Measurements from ENCODE around the gene MYO10. TPM values are rescaled to one million over a fixed set of nuclear protein-coding genes. Genes with fewer than 3 reads are reported as not detected.
"Not testable (repeated sequence)": the region's sequence is repeated elsewhere in the genome, so short reads cannot be mapped to it uniquely, and the experiment has no call there.

The MYO10 gene
- total RNA-seq, 1 donor from 2014 or later: 23.1 TPM

DNA sequence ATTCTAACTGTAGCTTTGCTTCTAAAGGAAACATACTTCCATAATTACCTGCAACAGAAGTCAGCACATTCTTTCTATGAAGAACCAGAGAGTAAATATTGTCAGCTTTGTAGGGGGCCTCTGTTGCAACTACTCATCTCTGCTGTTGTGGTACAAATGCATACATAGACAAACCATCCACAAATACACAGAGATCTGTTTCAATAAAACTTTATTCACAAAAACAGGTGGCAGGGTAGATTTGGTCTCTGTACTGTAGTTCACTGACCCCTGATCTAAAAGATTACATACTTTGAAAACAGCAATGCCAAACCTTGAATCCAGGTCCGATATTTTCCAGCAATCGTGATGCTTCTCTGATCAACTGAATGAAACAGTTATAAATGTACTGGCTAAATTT is 274.4 kb downstream of the MYO10 start:
- Mint-ChIP-seq H3K4me1 (ENCODE audit: low read depth, unreplicated experiment) (peaks cover 10% of the 10 kb centered on the region), H3K27ac (ENCODE audit: unreplicated experiment) (no peak overlapping the region), H3K27me3 (ENCODE audit: unreplicated experiment) (peaks cover 2% of the 10 kb centered on the region), H3K36me3 (ENCODE audit: unreplicated experiment) (no peaks in the 10 kb centered on the region), H3K4me3 (ENCODE audit: unreplicated experiment) (no peak overlapping the region), H3K9me3 (ENCODE audit: unreplicated experiment) (peaks cover 2% of the 10 kb centered on the region)
- DNase-seq: no peak
- TF ChIP-seq, protein P1, sequence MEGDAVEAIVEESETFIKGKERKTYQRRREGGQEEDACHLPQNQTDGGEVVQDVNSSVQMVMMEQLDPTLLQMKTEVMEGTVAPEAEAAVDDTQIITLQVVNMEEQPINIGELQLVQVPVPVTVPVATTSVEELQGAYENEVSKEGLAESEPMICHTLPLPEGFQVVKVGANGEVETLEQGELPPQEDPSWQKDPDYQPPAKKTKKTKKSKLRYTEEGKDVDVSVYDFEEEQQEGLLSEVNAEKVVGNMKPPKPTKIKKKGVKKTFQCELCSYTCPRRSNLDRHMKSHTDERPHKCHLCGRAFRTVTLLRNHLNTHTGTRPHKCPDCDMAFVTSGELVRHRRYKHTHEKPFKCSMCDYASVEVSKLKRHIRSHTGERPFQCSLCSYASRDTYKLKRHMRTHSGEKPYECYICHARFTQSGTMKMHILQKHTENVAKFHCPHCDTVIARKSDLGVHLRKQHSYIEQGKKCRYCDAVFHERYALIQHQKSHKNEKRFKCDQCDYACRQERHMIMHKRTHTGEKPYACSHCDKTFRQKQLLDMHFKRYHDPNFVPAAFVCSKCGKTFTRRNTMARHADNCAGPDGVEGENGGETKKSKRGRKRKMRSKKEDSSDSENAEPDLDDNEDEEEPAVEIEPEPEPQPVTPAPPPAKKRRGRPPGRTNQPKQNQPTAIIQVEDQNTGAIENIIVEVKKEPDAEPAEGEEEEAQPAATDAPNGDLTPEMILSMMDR (IDR thresholded peaks at IDR 0.05; ENCODE audit: partially characterized antibody, unreplicated experiment): no peak

GRCh38 chr5:16660982-16661381 is 275.1 kb downstream of the MYO10 start:
- no peak for DNase-seq
- H3K27ac Mint-ChIP-seq (ENCODE audit: unreplicated experiment): no peak overlapping the region
- H3K4me3 Mint-ChIP-seq (ENCODE audit: unreplicated experiment): no peak overlapping the region
- H3K4me1 Mint-ChIP-seq (ENCODE audit: low read depth, unreplicated experiment): peaks cover 7% of the 10 kb centered on the region
- TF ChIP-seq, protein P1 (IDR thresholded peaks at IDR 0.05; ENCODE audit: partially characterized antibody, unreplicated experiment): no peak
- peaks cover 2% of the 10 kb centered on the region for H3K27me3 Mint-ChIP-seq (ENCODE audit: unreplicated experiment)
- no peaks in the 10 kb centered on the region for H3K36me3 Mint-ChIP-seq (ENCODE audit: unreplicated experiment)
- H3K9me3 Mint-ChIP-seq (ENCODE audit: unreplicated experiment): no peaks in the 10 kb centered on the region

DNA sequence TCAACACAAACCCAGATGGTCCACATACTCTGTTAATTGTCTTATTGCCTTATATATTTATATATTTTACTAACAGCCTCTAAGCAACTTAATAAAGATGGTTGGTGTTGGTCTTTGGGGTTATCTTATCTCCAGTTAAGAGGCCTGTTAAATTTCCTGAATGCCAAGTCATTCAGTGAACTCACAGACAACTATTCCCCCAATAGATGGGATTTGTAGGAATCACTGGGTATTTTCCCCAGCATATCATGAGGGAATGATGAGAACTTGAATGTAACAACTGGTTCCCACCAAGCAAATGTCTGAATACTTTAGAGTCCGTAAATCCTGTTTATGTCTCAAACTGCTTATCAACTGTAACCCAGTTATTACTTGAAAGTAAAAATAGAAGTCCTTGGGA is 276.6 kb downstream of the MYO10 start:
- Mint-ChIP-seq H3K4me3 (ENCODE audit: unreplicated experiment) (no peak overlapping the region), H3K27ac (ENCODE audit: unreplicated experiment) (no peak overlapping the region), H3K9me3 (ENCODE audit: unreplicated experiment) (no peaks in the 10 kb centered on the region), H3K27me3 (ENCODE audit: unreplicated experiment) (peaks cover 2% of the 10 kb centered on the region), H3K4me1 (ENCODE audit: low read depth, unreplicated experiment) (peaks cover 7% of the 10 kb centered on the region), H3K36me3 (ENCODE audit: unreplicated experiment) (no peaks in the 10 kb centered on the region)
- TF ChIP-seq, protein P1 (IDR thresholded peaks at IDR 0.05; ENCODE audit: partially characterized antibody, unreplicated experiment): no peak
- no peak for DNase-seq

DNA sequence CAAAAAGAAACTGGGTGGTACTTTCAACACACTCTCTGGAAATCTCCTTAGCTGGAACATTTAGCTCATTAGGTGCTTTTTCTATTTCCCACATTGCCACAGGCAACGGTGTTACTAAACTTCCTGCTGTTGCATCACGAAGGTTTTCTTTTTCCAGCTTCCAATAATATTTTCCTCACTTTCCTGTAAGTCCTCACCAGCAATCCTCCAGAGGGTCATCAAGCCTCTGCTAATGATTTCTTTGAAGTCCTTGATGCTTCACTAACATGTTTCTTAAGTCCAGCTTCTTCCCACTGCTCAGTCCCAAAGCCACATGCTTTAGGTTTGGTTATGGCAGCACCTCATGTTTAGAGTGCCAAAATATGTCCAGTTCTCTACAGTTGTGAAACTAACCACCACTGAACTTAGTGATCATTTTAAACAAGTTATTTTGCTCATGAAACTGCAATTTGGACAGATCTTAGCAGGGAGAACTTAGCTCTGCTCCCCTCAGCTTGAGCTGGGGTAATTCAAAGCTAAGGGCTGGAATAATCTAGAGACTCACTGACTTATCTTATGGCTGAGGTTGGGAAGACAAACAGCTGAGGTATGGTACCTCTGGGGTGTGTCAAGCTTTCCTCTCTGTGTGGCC is 279.4 kb downstream of the MYO10 start:
- Mint-ChIP-seq H3K9me3 (ENCODE audit: unreplicated experiment) (no peaks in the 10 kb centered on the region), H3K27ac (ENCODE audit: unreplicated experiment) (no peak overlapping the region), H3K4me3 (ENCODE audit: unreplicated experiment) (no peak overlapping the region), H3K27me3 (ENCODE audit: unreplicated experiment) (peaks cover 2% of the 10 kb centered on the region), H3K4me1 (ENCODE audit: low read depth, unreplicated experiment) (no peaks in the 10 kb centered on the region), H3K36me3 (ENCODE audit: unreplicated experiment) (no peaks in the 10 kb centered on the region)
- DNase-seq: no peak
- TF ChIP-seq, protein P1 (IDR thresholded peaks at IDR 0.05; ENCODE audit: partially characterized antibody, unreplicated experiment): no peak

DNA sequence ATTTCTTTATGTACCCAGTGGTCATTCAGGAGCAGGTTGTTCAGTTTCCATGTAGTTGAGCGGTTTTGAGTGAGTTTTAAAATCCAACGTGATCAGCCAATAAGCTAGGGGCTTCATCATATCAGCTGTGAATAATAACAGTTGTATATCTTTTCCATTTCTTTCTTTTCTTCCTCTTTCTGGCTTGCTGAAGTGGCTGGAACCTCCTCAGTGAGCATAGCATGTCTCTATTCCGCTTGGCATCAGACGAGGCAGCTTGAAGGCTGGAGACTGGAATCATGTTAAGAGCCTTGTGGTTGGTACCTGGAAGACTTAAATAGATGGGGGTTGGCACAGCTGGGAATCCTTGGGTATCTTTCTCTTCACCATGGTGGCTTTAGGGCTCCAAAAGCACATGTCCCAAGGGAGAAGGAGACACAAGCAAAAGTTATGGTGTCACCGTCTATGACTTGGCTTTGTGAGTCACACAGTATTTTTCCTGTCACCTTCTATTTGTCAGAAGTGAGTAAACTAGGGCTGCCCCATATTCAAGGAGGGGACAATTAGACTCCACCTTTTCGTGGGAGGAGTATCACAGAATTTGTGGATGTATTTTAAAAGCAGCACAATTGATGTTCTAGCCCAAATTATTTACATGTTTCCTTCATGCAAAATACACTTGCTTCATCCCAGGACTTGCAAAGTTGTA is 281.3 kb downstream of the MYO10 start:
- Mint-ChIP-seq H3K27me3 (ENCODE audit: unreplicated experiment) (peaks cover 2% of the 10 kb centered on the region), H3K36me3 (ENCODE audit: unreplicated experiment) (peaks cover 3% of the 10 kb centered on the region), H3K27ac (ENCODE audit: unreplicated experiment) (no peak overlapping the region), H3K9me3 (ENCODE audit: unreplicated experiment) (no peaks in the 10 kb centered on the region), H3K4me3 (ENCODE audit: unreplicated experiment) (no peak overlapping the region), H3K4me1 (ENCODE audit: low read depth, unreplicated experiment) (no peaks in the 10 kb centered on the region)
- DNase-seq: no peak
- TF ChIP-seq, protein P1 (IDR thresholded peaks at IDR 0.05; ENCODE audit: partially characterized antibody, unreplicated experiment): no peak

GRCh38 chr5:16648739-16649138 is 287.3 kb downstream of the MYO10 start:
- not testable (repeated sequence) for H3K4me1 Mint-ChIP-seq (ENCODE audit: low read depth, unreplicated experiment); DNase-seq; H3K9me3 Mint-ChIP-seq (ENCODE audit: unreplicated experiment); H3K27ac Mint-ChIP-seq (ENCODE audit: unreplicated experiment); H3K27me3 Mint-ChIP-seq (ENCODE audit: unreplicated experiment); H3K4me3 Mint-ChIP-seq (ENCODE audit: unreplicated experiment)
- H3K36me3 Mint-ChIP-seq (ENCODE audit: unreplicated experiment): peaks cover 11% of the 10 kb centered on the region

All from glutamatergic neuron (in vitro differentiated cells).